ENCODE results near the gene ALKBH3.

The ALKBH3 gene

DNA sequence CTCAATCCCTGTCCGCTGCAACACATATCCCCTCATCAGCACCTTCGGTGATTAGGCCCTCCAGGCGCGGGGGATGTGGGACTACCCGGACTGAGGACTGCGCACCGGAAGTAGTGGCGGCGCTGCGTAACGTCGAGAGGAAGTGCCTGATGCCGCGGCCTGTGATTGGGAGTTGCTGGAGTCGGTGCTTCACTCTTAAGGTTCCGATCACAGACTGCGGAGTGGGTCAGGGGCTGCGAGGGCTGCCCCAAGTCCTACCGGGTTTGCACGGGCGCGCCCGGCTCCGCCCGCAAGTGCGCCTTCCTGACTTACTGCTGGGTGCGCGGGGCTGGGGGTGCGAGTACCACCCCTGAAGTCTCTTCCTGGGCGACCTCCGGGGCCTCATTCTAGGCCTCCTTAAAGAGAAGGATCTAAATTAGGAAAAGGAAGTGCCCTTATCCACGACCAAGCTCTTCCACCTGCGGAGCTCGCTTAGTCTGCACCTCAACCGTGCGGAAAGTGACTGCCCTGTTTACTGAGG lies at the start of gene ALKBH3:
Gene ALKBH3 (plus strand): TSS at position 192 of the 520 bp plus-strand sequence. CDS start 1,822 bp downstream, outside the sequence.
- no peaks in the 10 kb centered on the region for H3K4me1 ChIP-seq (ENCODE audit: insufficient read depth, insufficient read length)
- peak; percentile 37 for TF ChIP-seq YY1 (IDR thresholded peaks at IDR 0.05; ENCODE audit: insufficient read depth, insufficient read length)
- no peak for TF ChIP-seq SUZ12 (IDR thresholded peaks at IDR 0.05; ENCODE audit: extremely low read depth, insufficient read depth, insufficient read length)
- peaks cover 22% of the 10 kb centered on the region for H3K27me3 ChIP-seq (ENCODE audit: insufficient read depth, insufficient read length)
- H3K36me3 ChIP-seq (ENCODE audit: insufficient read depth, insufficient read length, low read length) = peaks cover 34% of the 10 kb centered on the region
- H3K4me3 ChIP-seq (ENCODE audit: insufficient read length, low read depth) = peak within 1 kb of the TSS; percentile 92
- H3K9me3 ChIP-seq (ENCODE audit: insufficient read depth, low read length) = no peaks in the 10 kb centered on the region
- peak within 1 kb of the TSS; percentile 87 for H3K9ac ChIP-seq (ENCODE audit: insufficient read length, low read depth)
- DNase-seq (ENCODE audit: low read depth, low spot score) = peak; percentile 98

DNA sequence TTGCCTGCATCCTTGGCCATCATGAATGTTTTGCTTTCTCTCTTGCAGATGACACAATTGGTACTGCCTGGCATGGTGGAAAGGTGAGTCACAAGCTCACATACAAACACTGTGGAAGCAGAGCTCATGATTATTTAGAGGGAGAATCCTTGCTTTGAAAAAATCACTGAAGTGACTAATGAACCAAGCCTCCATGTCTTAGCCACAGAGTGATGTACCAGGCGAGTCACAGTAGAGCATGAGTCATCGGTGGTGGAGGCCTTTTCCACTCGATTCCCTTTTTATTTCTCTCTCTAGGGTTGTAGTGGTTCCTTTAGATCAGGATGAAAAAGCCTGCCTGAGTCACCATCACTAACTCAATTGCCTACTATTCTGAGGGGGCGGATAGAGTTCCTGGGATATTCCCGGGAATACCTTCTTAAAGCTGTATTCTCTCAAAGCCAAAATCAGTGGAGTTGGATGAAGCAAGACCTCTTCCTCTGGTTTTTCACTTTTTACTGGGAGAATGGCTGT lies 49.6 kb upstream of the ALKBH3 start:
- TF ChIP-seq SUZ12 (IDR thresholded peaks at IDR 0.05; ENCODE audit: extremely low read depth, insufficient read depth, insufficient read length) = no peak
- no peak for TF ChIP-seq YY1 (IDR thresholded peaks at IDR 0.05; ENCODE audit: insufficient read depth, insufficient read length)
- TF ChIP-seq ZNF274 (IDR thresholded peaks at IDR 0.05; ENCODE audit: low read depth, low read length) = no peak
- H3K4me1 ChIP-seq (ENCODE audit: insufficient read depth, insufficient read length) = no peaks in the 10 kb centered on the region
- peaks cover 6% of the 10 kb centered on the region for H3K36me3 ChIP-seq (ENCODE audit: insufficient read depth, insufficient read length, low read length)
- no peaks in the 10 kb centered on the region for H3K27me3 ChIP-seq (ENCODE audit: insufficient read depth, insufficient read length)
- H3K9me3 ChIP-seq (ENCODE audit: insufficient read depth, low read length) = no peaks in the 10 kb centered on the region
- no peak overlapping the region for H3K4me3 ChIP-seq (ENCODE audit: insufficient read length, low read depth)
- no peak overlapping the region for H3K9ac ChIP-seq (ENCODE audit: insufficient read length, low read depth)
- DNase-seq (ENCODE audit: low read depth, low spot score) = peak; percentile 57

DNA sequence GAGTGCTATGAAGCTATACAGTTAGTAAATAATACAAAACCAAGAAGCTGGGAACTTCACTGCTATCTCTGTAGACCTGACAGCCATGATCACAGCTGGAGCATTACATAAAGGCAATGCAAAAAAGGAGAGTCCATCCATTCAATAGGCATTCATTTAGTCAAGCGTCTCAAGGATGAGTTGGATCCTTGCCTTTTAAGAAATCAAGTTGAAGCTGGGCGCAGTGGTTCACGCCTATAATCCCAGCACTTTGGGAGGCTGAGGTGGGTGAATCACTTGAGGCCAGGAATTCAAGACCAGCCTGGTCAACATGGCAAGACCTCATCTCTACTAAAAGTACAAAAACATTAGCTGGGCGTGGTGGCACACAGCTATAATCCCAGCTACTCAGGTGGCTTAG lies 48.1 kb upstream of the ALKBH3 start:
- TF ChIP-seq ZNF274 (IDR thresholded peaks at IDR 0.05; ENCODE audit: low read depth, low read length) (no peak), YY1 (IDR thresholded peaks at IDR 0.05; ENCODE audit: insufficient read depth, insufficient read length) (no peak), SUZ12 (IDR thresholded peaks at IDR 0.05; ENCODE audit: extremely low read depth, insufficient read depth, insufficient read length) (no peak)
- Histone ChIP-seq H3K4me1 (ENCODE audit: insufficient read depth, insufficient read length) (no peaks in the 10 kb centered on the region), H3K9me3 (ENCODE audit: insufficient read depth, low read length) (no peaks in the 10 kb centered on the region), H3K36me3 (ENCODE audit: insufficient read depth, insufficient read length, low read length) (peaks cover 6% of the 10 kb centered on the region), H3K4me3 (ENCODE audit: insufficient read length, low read depth) (no peak overlapping the region), H3K9ac (ENCODE audit: insufficient read length, low read depth) (no peak overlapping the region), H3K27me3 (ENCODE audit: insufficient read depth, insufficient read length) (no peaks in the 10 kb centered on the region)
- DNase-seq (ENCODE audit: low read depth, low spot score) = no peak

DNA sequence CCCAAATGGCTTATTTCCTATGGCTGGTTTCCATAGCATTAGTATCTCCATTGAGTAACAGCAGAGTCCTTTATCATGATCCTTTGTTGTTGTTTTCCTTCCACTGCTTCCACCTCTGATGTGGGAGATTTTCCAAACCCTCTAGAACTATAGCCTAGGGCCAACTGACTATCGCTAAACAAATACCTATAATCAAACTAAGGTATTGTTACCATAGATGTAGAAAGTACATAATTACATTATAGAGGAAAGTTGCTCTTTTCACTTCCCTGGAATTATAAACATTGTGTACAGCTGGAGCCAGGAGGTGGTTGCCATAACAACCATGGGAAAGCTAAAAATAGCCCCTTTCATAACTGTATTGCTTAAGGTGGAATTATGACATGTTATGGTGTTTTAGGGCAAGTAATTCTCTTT lies 47.0 kb upstream of the ALKBH3 start:
- Histone ChIP-seq H3K36me3 (ENCODE audit: insufficient read depth, insufficient read length, low read length) (peaks cover 13% of the 10 kb centered on the region), H3K4me3 (ENCODE audit: insufficient read length, low read depth) (no peak overlapping the region), H3K9me3 (ENCODE audit: insufficient read depth, low read length) (no peaks in the 10 kb centered on the region), H3K27me3 (ENCODE audit: insufficient read depth, insufficient read length) (no peaks in the 10 kb centered on the region), H3K9ac (ENCODE audit: insufficient read length, low read depth) (no peak overlapping the region), H3K4me1 (ENCODE audit: insufficient read depth, insufficient read length) (no peaks in the 10 kb centered on the region)
- TF ChIP-seq ZNF274 (IDR thresholded peaks at IDR 0.05; ENCODE audit: low read depth, low read length) (no peak), YY1 (IDR thresholded peaks at IDR 0.05; ENCODE audit: insufficient read depth, insufficient read length) (no peak), SUZ12 (IDR thresholded peaks at IDR 0.05; ENCODE audit: extremely low read depth, insufficient read depth, insufficient read length) (no peak)
- DNase-seq (ENCODE audit: low read depth, low spot score) = no peak

DNA sequence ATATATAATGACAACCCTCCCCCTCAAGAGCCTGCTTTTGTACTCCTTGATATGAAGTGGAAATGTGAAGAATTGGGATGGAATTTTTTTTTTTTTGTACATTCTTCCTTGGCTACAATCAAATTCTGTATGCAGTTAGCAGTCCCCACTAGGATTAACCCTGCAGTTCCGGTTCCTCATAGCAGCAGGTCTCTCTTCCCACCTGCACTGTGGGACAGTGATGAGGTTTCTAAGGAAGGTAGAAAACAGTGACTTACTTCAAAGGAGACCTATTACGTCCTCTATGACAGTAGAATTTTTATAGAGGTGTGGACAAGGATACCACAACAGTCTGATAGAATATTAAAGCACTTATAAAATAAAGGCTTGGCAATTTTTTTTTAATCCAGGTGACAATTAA lies 46.3 kb upstream of the ALKBH3 start:
- H3K4me3 ChIP-seq (ENCODE audit: insufficient read length, low read depth) = no peak overlapping the region
- H3K9ac ChIP-seq (ENCODE audit: insufficient read length, low read depth) = no peak overlapping the region
- TF ChIP-seq YY1 (IDR thresholded peaks at IDR 0.05; ENCODE audit: insufficient read depth, insufficient read length) = no peak
- no peak for TF ChIP-seq SUZ12 (IDR thresholded peaks at IDR 0.05; ENCODE audit: extremely low read depth, insufficient read depth, insufficient read length)
- no peak for TF ChIP-seq ZNF274 (IDR thresholded peaks at IDR 0.05; ENCODE audit: low read depth, low read length)
- DNase-seq (ENCODE audit: low read depth, low spot score) = no peak
- H3K9me3 ChIP-seq (ENCODE audit: insufficient read depth, low read length) = no peaks in the 10 kb centered on the region
- peaks cover 19% of the 10 kb centered on the region for H3K36me3 ChIP-seq (ENCODE audit: insufficient read depth, insufficient read length, low read length)
- no peaks in the 10 kb centered on the region for H3K4me1 ChIP-seq (ENCODE audit: insufficient read depth, insufficient read length)
- H3K27me3 ChIP-seq (ENCODE audit: insufficient read depth, insufficient read length) = no peaks in the 10 kb centered on the region

DNA sequence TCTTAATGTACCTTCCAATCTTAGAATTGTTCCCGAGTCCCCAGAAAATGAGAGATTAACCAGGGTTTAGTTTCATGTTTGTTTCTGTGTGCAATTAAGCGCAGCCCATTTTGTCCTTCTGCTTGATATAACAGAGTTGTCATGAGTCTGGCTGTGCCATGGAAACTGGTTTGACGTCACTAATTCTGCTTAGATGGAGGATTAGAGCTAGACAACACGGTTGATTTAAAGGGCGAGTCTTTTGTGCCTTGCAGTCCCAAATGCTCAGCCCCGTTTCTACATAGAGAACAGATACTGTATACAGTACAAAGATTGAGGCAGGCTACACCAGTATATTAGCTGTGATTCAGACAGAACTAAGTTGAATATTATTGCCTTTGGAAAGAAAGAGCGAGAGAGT lies 45.5 kb upstream of the ALKBH3 start:
- Histone ChIP-seq H3K4me3 (ENCODE audit: insufficient read length, low read depth) (no peak overlapping the region), H3K36me3 (ENCODE audit: insufficient read depth, insufficient read length, low read length) (peaks cover 24% of the 10 kb centered on the region), H3K9me3 (ENCODE audit: insufficient read depth, low read length) (no peaks in the 10 kb centered on the region), H3K27me3 (ENCODE audit: insufficient read depth, insufficient read length) (no peaks in the 10 kb centered on the region), H3K9ac (ENCODE audit: insufficient read length, low read depth) (no peak overlapping the region), H3K4me1 (ENCODE audit: insufficient read depth, insufficient read length) (no peaks in the 10 kb centered on the region)
- TF ChIP-seq SUZ12 (IDR thresholded peaks at IDR 0.05; ENCODE audit: extremely low read depth, insufficient read depth, insufficient read length) (no peak), YY1 (IDR thresholded peaks at IDR 0.05; ENCODE audit: insufficient read depth, insufficient read length) (no peak), ZNF274 (IDR thresholded peaks at IDR 0.05; ENCODE audit: low read depth, low read length) (no peak)
- DNase-seq (ENCODE audit: low read depth, low spot score) = no peak

DNA sequence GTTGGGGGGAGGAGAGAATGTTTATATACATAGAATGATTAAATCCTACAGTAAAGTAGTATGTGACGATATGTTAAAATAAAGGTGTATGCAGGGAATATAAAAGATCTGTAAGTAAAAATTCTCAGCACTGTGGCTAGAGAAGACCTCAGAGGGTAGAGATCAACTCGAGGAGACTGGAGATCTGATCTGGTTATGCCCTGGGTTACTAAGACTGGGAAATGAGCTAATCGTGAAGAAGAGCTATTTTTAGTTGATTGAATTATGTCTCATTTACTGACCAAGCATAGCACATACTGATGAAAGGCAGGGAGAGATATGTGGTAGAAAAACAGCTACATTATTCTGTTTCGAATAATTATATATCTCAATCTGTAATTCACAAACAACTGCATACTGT lies 42.8 kb upstream of the ALKBH3 start:
- no peaks in the 10 kb centered on the region for H3K9me3 ChIP-seq (ENCODE audit: insufficient read depth, low read length)
- H3K4me1 ChIP-seq (ENCODE audit: insufficient read depth, insufficient read length) = no peaks in the 10 kb centered on the region
- no peak for TF ChIP-seq ZNF274 (IDR thresholded peaks at IDR 0.05; ENCODE audit: low read depth, low read length)
- no peak for TF ChIP-seq YY1 (IDR thresholded peaks at IDR 0.05; ENCODE audit: insufficient read depth, insufficient read length)
- TF ChIP-seq SUZ12 (IDR thresholded peaks at IDR 0.05; ENCODE audit: extremely low read depth, insufficient read depth, insufficient read length) = no peak
- H3K36me3 ChIP-seq (ENCODE audit: insufficient read depth, insufficient read length, low read length) = peaks cover 34% of the 10 kb centered on the region
- no peak for DNase-seq (ENCODE audit: low read depth, low spot score)
- no peak overlapping the region for H3K4me3 ChIP-seq (ENCODE audit: insufficient read length, low read depth)
- H3K9ac ChIP-seq (ENCODE audit: insufficient read length, low read depth) = no peak overlapping the region
- H3K27me3 ChIP-seq (ENCODE audit: insufficient read depth, insufficient read length) = no peaks in the 10 kb centered on the region

Data from NT2/D1 (cell line).